CD1c-positive myeloid dendritic cell (primary cell): ENCODE results near the gene MFNG.
"Not testable (repeated sequence)": the region's sequence is repeated elsewhere in the genome, so short reads cannot be mapped to it uniquely, and the experiment has no call there.

Source experiments
- DNase-seq: peaks from one replicate; pipeline ENCODE4 v3.0.0-alpha.2; 2016; ENCODE audit errors: extremely low spot score

Gene MFNG

GRCh38 chr22:37486224-37486845, at the start of gene MFNG:
Gene MFNG (minus strand): TSS chr22:37486384. CDS start chr22:37486177, 207 bp downstream.
- peak; percentile 93 for DNase-seq

GRCh38 chr22:37535159-37535558, 49.0 kb upstream of the MFNG start:
- DNase-seq = no peak

GRCh38 chr22:37534445-37534844, 48.3 kb upstream of the MFNG start:
- DNase-seq = no peak

GRCh38 chr22:37533995-37534394, 47.8 kb upstream of the MFNG start:
- DNase-seq = peak; percentile 80

GRCh38 chr22:37529652-37530345, 43.6 kb upstream of the MFNG start:
- peak; percentile 59 for DNase-seq

- DNase-seq = not testable (repeated sequence)
Measured at GRCh38 chr22:37527952-37528351, 41.8 kb upstream of the MFNG start.

GRCh38 chr22:37527081-37527752, 41.0 kb upstream of the MFNG start:
- not testable (repeated sequence) for DNase-seq

- DNase-seq = no peak
Measured at GRCh38 chr22:37526376-37526775, 40.2 kb upstream of the MFNG start.

- peak; percentile 46 for DNase-seq
Measured at GRCh38 chr22:37525746-37526350, 39.7 kb upstream of the MFNG start.

GRCh38 chr22:37525073-37525745, 39.0 kb upstream of the MFNG start:
- peak; percentile 86 for DNase-seq

- DNase-seq = no peak
Measured at GRCh38 chr22:37522482-37522881, 36.3 kb upstream of the MFNG start.

GRCh38 chr22:37521236-37521739, 35.1 kb upstream of the MFNG start:
- no peak for DNase-seq

- DNase-seq = no peak
Measured at GRCh38 chr22:37520776-37521191, 34.6 kb upstream of the MFNG start.

GRCh38 chr22:37519268-37520195, 33.3 kb upstream of the MFNG start, which contains the start of gene CARD10:
Gene CARD10 (minus strand): TSS chr22:37519415. CDS start chr22:37519200, 215 bp downstream.
- peak; percentile 48 for DNase-seq

- no peak for DNase-seq
Measured at GRCh38 chr22:37518509-37519267, 32.5 kb upstream of the MFNG start.

GRCh38 chr22:37517826-37518450, 31.8 kb upstream of the MFNG start:
- DNase-seq = no peak

GRCh38 chr22:37516456-37516855, 30.3 kb upstream of the MFNG start:
- no peak for DNase-seq

GRCh38 chr22:37515901-37516300, 29.7 kb upstream of the MFNG start:
- DNase-seq = no peak

GRCh38 chr22:37514526-37515051, 28.4 kb upstream of the MFNG start:
- no peak for DNase-seq
